Tibial nerve (tissue), 4 donors: Measurements from ENCODE around the gene KCNK1.

Source experiments
- CTCF ChIP-seq, 5 experiments: fragments of 200-600 bp in 3 of 5; fragments of 450-650 bp in 2 of 5; sonication (generic) in 3 of 5; IDR thresholded peaks; one replicate each; pipeline ENCODE4 v1.5.1; 2016 to 2019; ENCODE audit warnings: antibody characterized with exemption in 5 of 5, mild to moderate bottlenecking in 3 of 5, moderate library complexity in 2 of 5
- EP300 ChIP-seq, 2 donors: sonication (generic); formaldehyde crosslinking; IDR thresholded peaks; one replicate each; pipeline ENCODE4 v1.6.1; 2017; ENCODE audit warnings: antibody characterized with exemption in 2 of 2, mild to moderate bottlenecking in 1 of 2
- POLR2A ChIP-seq, 2 donors: fragments of 450-650 bp; IDR thresholded peaks; one replicate each; pipeline ENCODE4 v1.6.1; 2017; ENCODE audit warnings: antibody characterized with exemption in 2 of 2, mild to moderate bottlenecking in 2 of 2, moderate library complexity in 2 of 2

DNA sequence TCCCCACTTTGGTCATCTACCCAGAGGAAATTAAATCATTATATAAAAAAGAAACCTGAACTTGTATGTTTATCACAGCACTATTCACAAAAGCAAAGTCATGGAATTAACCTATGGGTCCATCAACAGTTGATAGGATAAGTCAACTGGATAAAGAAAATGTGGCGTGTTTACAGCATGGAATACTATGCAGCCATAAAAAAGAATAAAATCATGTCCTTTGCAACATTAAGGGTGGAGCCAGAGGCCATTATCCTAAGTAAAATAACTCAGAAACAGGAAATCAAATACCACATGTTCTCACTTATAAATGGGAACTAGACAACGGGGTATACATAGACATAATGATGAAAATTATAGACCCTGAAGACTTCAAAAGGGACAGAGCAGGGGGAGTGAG is 27.6 kb upstream of the KCNK1 start:
- TF ChIP-seq CTCF (IDR thresholded peaks at IDR 0.05) (no peak), EP300 (IDR thresholded peaks at IDR 0.05) (no peak), POLR2A (IDR thresholded peaks at IDR 0.05) (no peak)
